Subcutaneous abdominal adipose tissue (tissue), 5 donors: ENCODE data around the gene ADM5.

Experiments
- H3K27ac ChIP-seq: one replicate; pipeline ENCODE4 v1.7.0; 2013; ENCODE audit warnings: low read depth, mild to moderate bottlenecking, inconsistent platforms, low read length, moderate library complexity
- H3K27me3 ChIP-seq, 5 donors: one replicate each; pipeline ENCODE4 v1.7.0; 2013; ENCODE audit warnings: low read length in 5 of 5, inconsistent platforms in 1 of 5; ENCODE audit not compliant: control insufficient read depth in 5 of 5, insufficient read depth in 4 of 5
- H3K36me3 ChIP-seq, 5 donors: one replicate each; pipeline ENCODE4 v1.7.0; 2013; ENCODE audit warnings: low read length in 5 of 5; ENCODE audit not compliant: control insufficient read depth in 5 of 5, insufficient read depth in 5 of 5
- H3K4me1 ChIP-seq, 5 donors: one replicate each; pipeline ENCODE4 v1.7.0; 2013; ENCODE audit warnings: low read length in 5 of 5, mild to moderate bottlenecking in 3 of 5, moderate library complexity in 1 of 5; ENCODE audit not compliant: control insufficient read depth in 5 of 5, insufficient read depth in 5 of 5
- H3K4me3 ChIP-seq, 5 donors: one replicate each; pipeline ENCODE4 v1.7.0; 2013; ENCODE audit warnings: low read length in 5 of 5, low read depth in 1 of 5
- H3K9ac ChIP-seq, 5 donors: one replicate each; pipeline ENCODE4 v1.7.0; 2013; ENCODE audit warnings: low read length in 5 of 5, mild to moderate bottlenecking in 4 of 5, moderate library complexity in 3 of 5
- H3K9me3 ChIP-seq, 5 donors: one replicate each; pipeline ENCODE4 v1.7.0; 2013; ENCODE audit warnings: low read length in 5 of 5; ENCODE audit not compliant: control insufficient read depth in 5 of 5
- donor health status: healthy.
- donor health status: healthy.
- donor health status: healthy.
- donor health status: healthy.
- donor health status: healthy.

ADM5 gene

GRCh38 chr19:49658139-49658517, 31.3 kb upstream of the ADM5 start:
- Histone ChIP-seq H3K27ac (no peak overlapping the region), H3K36me3 (peaks cover 0 to 99% (median 95%) of the 10 kb centered on the region in 5 donors), H3K27me3 (no peaks in the 10 kb centered on the region), H3K4me3 (no peak overlapping the region), H3K4me1 (no peaks in the 10 kb centered on the region), H3K9me3 (no peaks in the 10 kb centered on the region), H3K9ac (no peak overlapping the region)

GRCh38 chr19:49658566-49659442, 30.6 kb upstream of the ADM5 start:
- Histone ChIP-seq H3K9ac (no peak overlapping the region), H3K27me3 (no peaks in the 10 kb centered on the region), H3K4me3 (no peak overlapping the region), H3K36me3 (peaks cover 0 to 93% (median 90%) of the 10 kb centered on the region in 5 donors), H3K27ac (no peak overlapping the region), H3K9me3 (no peaks in the 10 kb centered on the region), H3K4me1 (peaks cover 0 to 4% (median under 1%) of the 10 kb centered on the region in 5 donors)

GRCh38 chr19:49660338-49660961, 28.9 kb upstream of the ADM5 start:
- Histone ChIP-seq H3K4me1 (peaks cover 0 to 18% (median 16%) of the 10 kb centered on the region in 5 donors), H3K27ac (no peak overlapping the region), H3K4me3 (no peak overlapping the region), H3K27me3 (no peaks in the 10 kb centered on the region), H3K36me3 (peaks cover 0 to 77% (median 75%) of the 10 kb centered on the region in 5 donors), H3K9ac (no peak overlapping the region), H3K9me3 (no peaks in the 10 kb centered on the region)

- H3K36me3 ChIP-seq, result peaks cover 0 to 61% (median 59%) of the 10 kb centered on the region in 5 donors
Measured at GRCh38 chr19:49662011-49662410, 27.4 kb upstream of the ADM5 start.

GRCh38 chr19:49663224-49663623, 26.2 kb upstream of the ADM5 start:
- H3K4me3 ChIP-seq, result no peak overlapping the region
- no peak overlapping the region for H3K27ac ChIP-seq
- peaks cover 0 to 30% (median 26%) of the 10 kb centered on the region in 5 donors for H3K4me1 ChIP-seq

More at GRCh38 chr19:49662011-49662410, 27.4 kb upstream of the ADM5 start:
- Histone ChIP-seq H3K27ac (no peak overlapping the region), H3K9ac (no peak overlapping the region), H3K4me3 (no peak overlapping the region), H3K27me3 (no peaks in the 10 kb centered on the region), H3K9me3 (no peaks in the 10 kb centered on the region), H3K4me1 (peaks cover 0 to 30% (median 26%) of the 10 kb centered on the region in 5 donors)

GRCh38 chr19:49664171-49665035, 25.0 kb upstream of the ADM5 start:
- Histone ChIP-seq H3K4me1 (peaks cover 0 to 30% (median 26%) of the 10 kb centered on the region in 5 donors), H3K9ac (peak overlapping the region; percentile 56 to 89 (median 83)), H3K27me3 (no peaks in the 10 kb centered on the region), H3K36me3 (peaks cover 0 to 41% (median 38%) of the 10 kb centered on the region in 5 donors), H3K27ac (peak overlapping the region; percentile 83), H3K4me3 (peak overlapping the region; percentile 78 to 95 (median 89)), H3K9me3 (no peaks in the 10 kb centered on the region)

More at GRCh38 chr19:49663224-49663623, 26.2 kb upstream of the ADM5 start:
- H3K9me3 ChIP-seq, result no peaks in the 10 kb centered on the region
- no peaks in the 10 kb centered on the region for H3K27me3 ChIP-seq
- peaks cover 0 to 53% (median 48%) of the 10 kb centered on the region in 5 donors for H3K36me3 ChIP-seq
- peak overlapping the region in 1 of 5 donors; percentile 17 for H3K9ac ChIP-seq

GRCh38 chr19:49665036-49665350, 24.4 kb upstream of the ADM5 start:
- Histone ChIP-seq H3K27me3 (no peaks in the 10 kb centered on the region), H3K9ac (peak overlapping the region; percentile 56 to 89 (median 83)), H3K36me3 (peaks cover 0 to 35% (median 32%) of the 10 kb centered on the region in 5 donors), H3K4me3 (peak overlapping the region; percentile 78 to 95 (median 89)), H3K27ac (peak overlapping the region; percentile 83), H3K4me1 (peaks cover 0 to 30% (median 26%) of the 10 kb centered on the region in 5 donors), H3K9me3 (no peaks in the 10 kb centered on the region)

- Histone ChIP-seq H3K36me3 (peaks cover 0 to 33% (median 26%) of the 10 kb centered on the region in 5 donors), H3K27me3 (no peaks in the 10 kb centered on the region)
Measured at GRCh38 chr19:49665351-49666119, 23.9 kb upstream of the ADM5 start, which contains the start of the genes BCL2L12 and IRF3. Gene BCL2L12, plus strand, starts transcription at chr19:49665933. Its CDS starts 760 bp downstream, at chr19:49666693. Gene IRF3, minus strand, starts transcription at chr19:49665857. Its CDS starts 1,019 bp downstream, at chr19:49664838.

GRCh38 chr19:49666120-49666444, 23.3 kb upstream of the ADM5 start:
- Histone ChIP-seq H3K27me3 (no peaks in the 10 kb centered on the region), H3K27ac (peak overlapping the region; percentile 83), H3K9me3 (no peaks in the 10 kb centered on the region), H3K4me3 (peak overlapping the region; percentile 60 to 89 (median 78)), H3K4me1 (peaks cover 0 to 30% (median 26%) of the 10 kb centered on the region in 5 donors), H3K36me3 (peaks cover 0 to 29% (median 22%) of the 10 kb centered on the region in 5 donors), H3K9ac (peak overlapping the region; percentile 63 to 87 (median 76))

More at GRCh38 chr19:49665351-49666119, 23.9 kb upstream of the ADM5 start, which contains the start of the genes BCL2L12 and IRF3:
- Histone ChIP-seq H3K9ac (peak within 1 kb of the TSS; percentile 63 to 89 (median 83)), H3K27ac (peak within 1 kb of the TSS; percentile 83), H3K4me1 (peaks cover 0 to 30% (median 26%) of the 10 kb centered on the region in 5 donors), H3K4me3 (peak within 1 kb of the TSS; percentile 78 to 95 (median 89)), H3K9me3 (no peaks in the 10 kb centered on the region)
